GM10847 (cell line): ENCODE data around the gene SYMPK.

ENCODE experiments used
- POLR2A ChIP-seq: IDR thresholded peaks from 2 replicates; pipeline ENCODE4 v1.6.1; 2011; ENCODE audit not compliant: insufficient read length; ENCODE audit errors: extremely low read depth

The SYMPK gene

DNA sequence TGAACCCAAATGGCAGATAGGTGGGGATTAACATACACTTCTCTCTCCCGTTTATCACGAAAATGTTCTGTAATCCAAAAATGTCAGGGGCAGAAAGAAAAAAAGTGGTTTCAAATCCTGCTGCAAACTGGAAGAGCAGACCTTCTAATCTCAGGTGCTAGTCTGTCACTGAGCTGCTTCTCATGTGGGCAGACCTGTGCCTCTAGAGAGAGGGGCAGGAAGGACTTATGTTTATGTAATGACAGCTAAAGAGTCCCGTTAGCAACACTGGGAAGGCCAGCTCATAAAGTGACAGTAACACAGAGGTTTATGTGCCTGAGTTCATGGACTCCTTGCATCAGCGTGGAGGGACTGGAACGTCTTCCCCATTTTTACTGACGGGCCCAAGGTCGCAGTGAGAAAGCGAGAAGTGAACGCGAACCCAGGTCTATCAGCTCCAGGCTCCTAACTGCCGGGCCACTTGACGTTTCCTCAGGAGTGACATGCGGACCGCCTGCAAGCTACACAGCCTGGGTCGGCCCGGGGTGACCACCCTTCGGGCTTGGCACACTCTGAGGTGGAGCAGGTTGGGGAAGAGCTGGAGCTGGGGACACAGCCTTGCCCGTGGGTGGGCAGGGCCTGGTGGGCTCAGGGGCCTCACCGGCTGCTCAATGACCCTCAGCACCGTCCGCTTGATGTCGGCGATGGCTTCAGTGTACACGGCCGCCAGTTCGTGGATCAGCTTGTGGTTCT lies 38.2 kb downstream of the SYMPK start:
- no peak for TF ChIP-seq POLR2A

DNA sequence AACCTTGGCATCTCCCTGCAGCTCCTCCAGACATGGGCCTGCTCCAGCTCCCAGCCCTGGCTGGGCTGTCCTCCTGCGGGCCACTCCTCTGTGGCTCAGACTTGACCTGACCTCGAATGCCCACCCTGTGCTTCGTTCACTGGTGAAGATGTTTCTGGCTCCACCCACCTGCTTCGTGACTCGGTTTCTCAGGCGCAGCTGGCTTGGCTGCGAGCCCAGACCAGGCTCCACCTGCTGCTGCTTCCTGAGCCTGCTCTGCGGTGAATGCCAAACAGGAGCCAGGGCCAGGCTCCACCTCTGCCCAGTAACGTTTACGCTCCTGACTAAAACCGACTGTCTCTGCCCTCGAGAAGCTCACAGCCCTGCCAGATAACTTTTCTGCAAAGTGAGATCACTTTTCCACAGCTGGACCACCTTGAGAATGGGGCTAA lies 38.9 kb downstream of the SYMPK start:
- TF ChIP-seq POLR2A = no peak

DNA sequence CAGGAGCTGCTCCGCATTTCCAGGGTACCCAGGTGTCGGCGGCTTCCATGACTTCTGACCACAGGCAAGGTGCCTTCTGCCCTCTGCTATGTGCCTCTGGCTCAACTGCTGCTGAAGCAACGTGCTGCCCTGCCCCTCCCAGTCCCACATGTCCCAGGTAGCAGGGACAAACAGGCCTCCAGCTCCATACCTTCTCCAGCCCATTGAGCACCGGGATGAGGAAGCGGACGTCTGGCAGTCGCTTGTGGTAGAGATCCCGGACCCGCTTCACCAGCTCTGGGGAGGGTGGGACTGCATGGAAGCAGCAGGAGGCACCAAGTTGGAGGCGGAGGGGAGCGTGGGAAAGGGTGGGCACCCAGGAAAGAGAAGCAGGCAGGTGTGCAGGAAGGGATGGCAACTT lies 39.8 kb downstream of the SYMPK start:
- no peak for TF ChIP-seq POLR2A

DNA sequence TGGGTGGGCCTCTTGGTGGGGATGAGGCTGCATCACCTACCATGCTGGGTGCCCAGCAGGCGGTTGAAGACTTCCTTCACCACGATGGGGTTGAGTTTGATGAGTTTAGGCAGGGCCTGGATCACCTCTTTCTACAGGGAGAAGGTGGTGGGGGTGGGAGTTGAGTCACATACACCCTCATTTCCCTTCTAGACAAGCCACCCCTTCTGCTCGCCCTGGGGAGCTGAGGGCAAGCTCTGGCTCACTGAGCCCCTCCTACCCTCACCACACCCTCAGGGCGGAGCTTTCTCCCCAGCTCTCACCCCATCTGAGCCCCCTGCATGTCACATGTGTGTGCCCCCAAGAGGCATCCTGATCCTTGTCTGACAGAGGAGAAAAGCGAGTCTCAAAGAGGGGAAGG lies 40.2 kb downstream of the SYMPK start:
- no peak for TF ChIP-seq POLR2A

DNA sequence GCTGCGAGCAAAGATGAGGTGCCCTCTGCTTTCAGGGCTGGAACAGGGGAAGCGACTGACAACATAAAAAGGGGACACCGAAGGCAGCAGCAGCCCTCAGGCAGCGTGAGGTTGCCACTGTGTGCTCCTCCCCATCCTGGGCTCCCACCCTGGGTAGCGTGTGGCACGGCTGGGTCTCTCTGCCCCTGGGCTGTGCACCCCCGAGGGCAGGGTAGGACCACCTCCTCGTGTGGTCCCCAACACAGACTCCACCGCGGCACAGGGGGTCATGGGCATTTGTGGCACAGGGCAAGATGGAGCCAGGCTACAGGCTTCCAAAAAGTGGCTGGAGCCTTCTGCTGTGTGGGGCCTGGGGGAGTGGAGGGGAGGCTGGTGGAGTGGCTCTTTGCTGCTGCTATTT lies 41.4 kb downstream of the SYMPK start:
- no peak for TF ChIP-seq POLR2A

DNA sequence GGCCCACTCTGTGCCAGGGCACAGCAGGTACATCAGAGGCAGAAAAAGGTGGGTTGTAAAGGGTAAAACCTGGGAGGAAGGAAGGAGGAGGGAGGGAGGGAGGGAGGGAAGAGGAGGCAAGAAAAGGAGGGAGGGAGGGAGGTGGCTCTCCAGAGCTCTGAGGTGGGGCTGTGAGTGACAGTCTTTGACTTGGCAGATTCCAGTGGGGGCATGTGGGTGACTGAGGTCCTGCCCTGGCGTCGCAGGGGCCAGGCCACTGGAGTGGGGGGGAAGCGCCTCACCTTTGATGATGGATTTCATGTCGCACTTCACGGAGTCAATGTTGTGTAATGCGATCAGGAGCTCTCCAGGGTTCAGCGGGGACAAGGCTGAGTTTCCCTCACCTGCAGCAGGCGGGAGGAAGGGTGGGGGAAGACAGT lies 41.8 kb downstream of the SYMPK start:
- TF ChIP-seq POLR2A = no peak

DNA sequence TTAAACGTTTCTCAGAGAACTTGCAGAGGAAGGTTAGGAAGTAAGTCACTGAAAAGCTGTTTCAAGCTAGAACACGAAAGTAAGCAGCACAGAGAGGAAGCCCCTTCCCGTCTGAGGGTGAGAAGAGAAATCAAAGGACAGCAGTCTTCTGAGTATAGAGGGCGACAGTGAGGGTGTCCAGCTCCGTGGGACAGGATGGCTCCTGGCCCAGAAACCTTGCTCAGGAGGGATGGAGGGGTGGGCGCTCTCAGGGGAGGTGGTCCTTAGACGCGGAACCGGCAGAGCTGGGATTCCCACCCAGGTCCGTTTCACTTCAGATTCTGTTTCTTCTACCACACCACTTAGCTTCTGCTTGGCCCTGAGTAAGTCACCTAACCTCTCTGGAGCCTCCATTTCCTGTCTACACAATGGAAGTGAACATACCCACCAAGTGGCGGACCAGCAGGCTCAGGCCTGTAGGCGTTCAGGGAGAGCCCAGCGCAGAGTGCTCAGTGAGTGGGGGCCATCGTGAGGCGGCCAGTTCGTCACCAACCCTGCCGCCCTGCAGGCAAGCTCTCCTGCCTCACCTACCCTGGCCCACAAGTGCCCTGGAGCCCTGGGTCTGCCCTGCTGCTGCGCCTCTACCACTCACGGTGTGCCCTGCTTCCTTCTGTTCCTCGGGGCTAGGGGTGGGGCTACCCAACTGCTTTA lies 42.4 kb downstream of the SYMPK start:
- TF ChIP-seq POLR2A = no peak

DNA sequence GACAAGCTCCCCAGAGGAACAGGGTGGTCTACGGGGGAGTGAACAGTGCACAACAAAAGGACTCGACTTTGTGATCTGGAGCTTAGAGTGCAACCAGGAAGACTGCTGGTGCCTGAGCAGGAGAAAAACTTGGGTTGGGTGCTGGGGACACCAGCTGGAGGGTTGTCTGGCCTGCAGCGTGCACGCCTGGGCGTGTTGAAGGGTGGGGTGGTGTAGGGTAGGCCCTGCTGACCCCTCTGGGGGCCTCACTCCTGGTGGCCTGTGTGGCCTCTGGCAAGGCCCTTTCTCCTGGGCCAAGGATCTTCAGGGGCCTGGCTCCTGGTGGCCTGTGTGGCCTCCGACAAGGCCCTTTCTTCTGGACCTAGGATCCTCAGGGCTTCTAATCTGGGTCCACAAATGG lies 43.2 kb downstream of the SYMPK start:
- no peak for TF ChIP-seq POLR2A

DNA sequence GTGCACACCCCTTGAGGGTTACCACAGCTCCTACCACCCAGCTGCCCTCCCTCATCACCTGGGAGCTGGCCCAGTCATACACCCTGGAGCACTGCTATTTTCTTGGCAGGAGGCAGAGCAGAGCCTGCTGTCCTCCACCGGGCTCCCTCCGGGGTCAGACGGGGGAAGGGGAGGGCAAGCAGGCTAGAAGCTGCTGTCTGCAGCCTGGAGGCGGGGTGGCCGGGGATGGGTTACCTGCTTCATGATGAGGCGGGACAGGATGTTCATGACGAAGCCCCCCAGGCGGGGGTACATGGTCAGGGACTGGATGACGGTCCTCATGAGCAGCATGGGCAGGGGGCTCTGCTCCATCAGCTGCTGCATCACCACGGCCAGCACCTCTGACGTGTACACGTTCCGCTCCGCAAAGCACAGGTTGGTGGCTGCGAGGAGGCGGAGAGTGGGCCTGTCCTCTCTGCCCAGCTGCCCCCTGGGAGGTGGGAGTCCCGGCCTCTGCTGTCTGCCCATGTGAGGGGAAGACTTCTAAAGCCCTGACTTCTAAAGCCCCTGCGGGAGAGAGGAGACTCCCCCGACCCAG lies 45.1 kb downstream of the SYMPK start:
- TF ChIP-seq POLR2A = no peak

DNA sequence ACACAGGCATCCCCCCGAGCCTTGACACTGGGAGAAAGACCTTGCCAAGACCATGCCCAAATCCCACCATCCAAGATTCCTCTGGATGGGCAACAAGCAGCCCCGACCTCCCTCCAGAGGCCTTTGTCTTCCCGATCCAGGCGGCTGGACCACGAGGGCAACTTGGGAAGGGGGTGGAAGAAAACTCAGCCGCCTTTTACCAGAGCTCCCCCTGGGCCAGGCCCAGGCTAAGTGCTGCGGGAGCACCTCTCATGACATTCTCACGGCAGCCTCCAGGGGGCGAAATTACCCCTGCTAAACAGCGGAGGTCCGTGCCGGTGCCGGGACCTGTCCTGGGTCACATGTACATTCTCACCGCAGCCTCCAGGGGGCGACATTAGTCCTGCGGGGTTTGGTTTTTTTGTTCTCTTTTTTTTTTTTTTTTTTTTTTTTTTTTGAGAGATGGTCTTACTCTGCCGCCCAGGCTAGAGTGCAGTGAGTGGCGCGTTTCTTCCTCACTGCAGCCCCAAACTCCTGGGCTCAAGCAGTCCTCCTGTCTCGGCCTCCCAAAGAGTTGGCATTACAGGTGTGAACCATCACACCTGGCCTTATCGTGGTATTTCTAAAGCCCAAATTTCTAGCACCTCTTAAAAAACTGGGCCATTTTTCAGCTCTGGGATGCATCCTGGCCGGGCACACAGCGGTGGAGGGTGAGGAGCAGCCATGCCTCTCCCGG lies 45.8 kb downstream of the SYMPK start:
- TF ChIP-seq POLR2A = no peak

DNA sequence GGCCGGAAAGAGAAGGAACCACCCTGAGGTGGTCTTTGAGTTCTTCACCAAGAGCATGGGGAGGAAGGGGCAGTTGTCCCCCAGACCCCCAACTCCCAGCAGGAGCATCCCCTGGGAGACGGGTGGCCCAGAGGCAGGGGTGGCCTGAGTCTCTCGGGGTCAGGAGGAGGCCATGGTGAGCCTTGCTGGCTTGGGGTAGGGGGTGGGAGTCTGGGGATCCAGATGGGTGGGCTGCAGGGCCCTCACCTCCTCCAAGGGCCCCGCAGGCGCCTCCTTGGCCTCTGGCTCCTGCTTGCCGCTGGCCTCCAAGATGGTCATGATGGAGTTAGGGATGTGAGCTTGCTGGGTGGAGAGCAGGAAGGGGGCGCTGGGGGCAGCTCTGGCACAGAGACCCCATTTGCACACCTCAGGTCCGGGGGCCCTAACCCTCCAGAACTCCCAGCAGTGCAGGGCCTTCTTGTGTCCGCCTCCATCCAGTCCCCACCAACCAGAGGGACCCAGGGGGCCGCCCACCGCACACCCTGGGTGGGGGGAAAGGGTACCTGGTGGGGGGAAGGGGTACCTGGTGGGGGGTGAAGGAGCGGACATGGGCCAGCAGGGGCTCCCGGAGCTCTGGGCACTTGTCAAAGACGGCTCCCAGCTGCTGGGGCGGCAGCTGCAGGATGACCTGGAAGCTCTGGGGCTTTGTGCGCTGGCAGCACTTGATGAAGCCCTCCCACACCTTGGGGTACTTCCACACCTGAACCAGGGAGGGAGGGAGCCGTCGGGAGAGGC lies 46.5 kb downstream of the SYMPK start:
- no peak for TF ChIP-seq POLR2A

DNA sequence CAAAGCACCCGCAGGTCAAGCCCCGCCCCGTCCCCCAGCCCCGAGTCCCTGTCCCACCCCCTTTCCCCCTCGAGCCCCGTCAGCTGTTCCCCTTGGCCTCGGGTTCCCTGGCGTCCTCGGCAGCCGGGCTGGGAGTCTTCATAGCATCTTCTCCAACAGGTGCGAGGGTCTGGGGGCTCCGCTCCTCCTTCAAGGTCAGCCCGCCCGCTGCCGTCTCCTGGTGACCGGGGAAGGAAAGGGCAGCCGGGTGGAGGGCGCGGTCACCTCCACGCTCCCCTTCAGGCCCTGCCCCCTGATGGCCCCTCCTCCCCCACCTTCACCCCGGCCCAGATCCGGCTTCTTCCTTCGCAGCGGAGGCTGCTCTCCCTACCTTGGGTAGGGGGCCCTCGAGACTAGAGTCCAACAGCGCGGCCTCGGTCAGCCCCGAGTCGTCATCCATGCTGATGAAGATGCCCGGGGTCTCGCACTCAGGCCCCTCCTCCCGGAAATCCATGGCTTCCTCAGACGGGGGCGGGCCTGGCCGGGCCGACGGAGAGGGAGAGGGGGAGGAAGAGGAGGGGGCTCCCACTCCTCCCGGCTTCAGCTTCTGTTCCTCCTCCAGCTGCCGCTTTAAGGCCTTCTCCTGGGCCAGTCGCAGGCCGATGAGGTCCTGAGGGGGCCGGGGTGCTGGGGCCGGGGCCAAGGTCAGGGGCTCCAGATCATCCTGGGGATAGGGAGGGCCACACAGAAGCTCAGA lies 47.3 kb downstream of the SYMPK start:
- TF ChIP-seq POLR2A = no peak

DNA sequence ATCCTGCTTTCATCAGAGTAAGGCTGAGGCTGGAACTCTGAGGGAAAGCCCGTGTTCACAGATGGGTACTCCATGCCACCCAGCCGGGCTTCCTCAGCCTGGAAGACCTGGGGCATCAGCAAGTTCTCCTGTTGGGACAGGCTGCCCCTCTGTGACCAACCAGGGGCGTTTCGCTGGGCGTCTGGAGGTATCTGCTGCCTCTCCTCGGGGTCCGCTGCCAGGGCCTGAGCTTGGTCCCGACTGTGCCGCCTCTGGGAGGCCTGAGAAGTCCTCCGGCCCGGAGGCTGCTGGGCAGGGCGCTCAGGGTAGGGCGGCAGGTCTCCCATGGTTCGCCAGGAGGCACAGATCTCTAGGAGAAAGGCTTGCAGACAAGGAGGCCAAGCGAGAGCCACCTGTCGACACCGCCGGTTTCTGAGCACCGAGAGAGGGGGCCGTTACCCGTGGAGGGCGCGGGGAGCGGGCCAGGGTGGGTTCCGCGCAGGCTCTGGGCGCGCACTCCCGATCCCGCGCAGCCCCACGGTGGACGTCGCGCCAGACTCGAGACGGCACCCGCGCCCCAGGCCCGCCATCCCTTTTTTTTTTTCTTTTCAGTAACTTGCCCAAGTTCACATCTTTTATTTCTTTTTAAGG lies 48.0 kb downstream of the SYMPK start, which contains the start of gene RSPH6A:
Gene RSPH6A (minus strand): TSS at position 458 of the 630 bp plus-strand sequence. CDS start 132 bp downstream, at position 326.
- no peak for TF ChIP-seq POLR2A

DNA sequence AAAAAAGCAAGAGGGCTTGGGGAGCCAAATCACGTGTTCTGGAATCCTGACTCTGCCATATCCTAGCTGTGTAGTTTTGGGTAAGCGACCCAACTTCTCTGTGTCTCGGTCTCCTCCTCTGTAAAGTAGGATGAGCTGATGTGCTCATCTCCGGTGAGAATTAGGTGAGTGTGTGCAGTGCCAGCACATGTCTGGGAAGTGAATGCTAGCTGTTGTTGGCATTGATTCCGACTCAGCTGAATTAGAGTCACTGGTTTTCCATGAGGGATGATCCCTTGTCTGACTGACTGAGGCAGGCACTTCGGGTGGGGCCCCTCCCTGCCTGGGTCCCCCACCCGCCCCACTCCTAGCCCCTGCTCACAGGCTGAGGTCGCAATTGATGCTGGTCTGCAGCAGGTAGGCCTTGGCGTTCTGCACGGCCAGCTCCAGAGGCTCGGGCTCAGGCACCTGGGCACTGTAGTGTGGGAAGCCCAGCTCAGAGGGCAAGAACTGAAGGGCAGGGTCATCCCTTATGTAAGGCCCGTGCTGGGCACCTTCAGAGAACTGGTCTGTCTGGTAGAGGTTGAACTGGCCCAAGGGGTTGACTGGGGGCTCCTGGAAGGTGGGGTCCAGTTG lies 48.7 kb downstream of the SYMPK start:
- no peak for TF ChIP-seq POLR2A

DNA sequence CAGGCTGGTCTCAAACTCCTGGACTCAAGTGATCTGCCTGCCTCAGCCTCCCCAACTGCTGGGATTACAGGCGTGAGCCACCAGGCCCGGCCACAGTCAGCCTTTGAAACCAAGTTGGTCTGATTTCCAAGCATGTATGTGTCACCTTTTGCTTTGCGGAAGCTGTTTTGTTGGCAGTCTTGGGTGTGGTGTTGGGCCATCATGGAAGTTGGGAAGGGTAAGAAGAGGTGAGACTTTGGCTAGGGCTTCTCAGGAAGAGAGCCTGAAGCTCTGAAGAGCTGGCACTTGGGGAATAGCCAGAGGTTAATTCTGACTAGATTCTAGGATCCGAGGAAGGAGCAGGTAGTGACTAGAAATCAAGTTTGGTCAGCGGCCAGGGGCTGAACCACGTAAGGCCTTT lies 50.6 kb downstream of the SYMPK start:
- no peak for TF ChIP-seq POLR2A
